ENCODE results near the gene CNFN.

The CNFN gene

DNA sequence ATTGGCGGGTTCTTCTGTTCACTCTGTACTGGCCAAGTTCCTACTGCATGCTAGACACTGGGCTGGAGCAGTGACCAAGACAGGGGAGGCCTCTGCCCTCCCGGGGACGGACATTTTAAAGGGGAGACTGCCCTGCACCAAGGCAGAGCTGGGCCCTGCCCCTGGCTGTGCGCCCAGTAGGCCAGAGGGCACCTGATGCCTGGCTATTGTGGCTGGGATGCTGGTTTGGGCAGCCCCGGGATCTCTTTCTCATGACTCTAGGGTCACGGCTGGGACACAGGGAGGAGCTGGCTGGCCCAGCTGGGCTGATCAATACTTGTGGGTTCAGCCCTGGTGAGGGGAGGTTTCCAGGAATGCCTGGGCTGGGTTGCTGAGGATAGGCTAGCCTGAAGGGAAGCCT lies 19.4 kb upstream of the CNFN start:
- peak; percentile 75 for DNase-seq (ENCODE audit: low spot score)

DNA sequence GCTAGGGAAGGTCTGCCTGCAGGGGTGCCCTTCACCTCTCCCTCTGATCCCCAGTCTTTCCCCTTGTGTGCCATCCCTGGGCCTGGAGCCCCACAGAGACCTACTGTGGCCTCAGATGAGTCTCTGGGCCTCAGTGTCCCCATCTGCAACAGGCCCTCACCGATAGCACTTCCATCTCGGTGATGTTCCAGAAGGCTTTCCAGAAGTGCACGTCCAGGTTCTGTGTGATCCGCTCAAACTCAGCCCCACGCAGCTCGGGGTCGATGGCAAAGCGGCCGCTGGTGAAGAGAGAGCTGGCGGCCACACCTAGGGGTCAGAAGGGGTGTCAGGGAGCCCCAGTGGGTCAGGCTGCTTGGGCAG lies 17.7 kb upstream of the CNFN start:
- DNase-seq (ENCODE audit: low spot score): no peak

GRCh38 chr19:42407085-42407815 lies 17.2 kb upstream of the CNFN start:
- no peak for DNase-seq (ENCODE audit: low spot score)

DNA sequence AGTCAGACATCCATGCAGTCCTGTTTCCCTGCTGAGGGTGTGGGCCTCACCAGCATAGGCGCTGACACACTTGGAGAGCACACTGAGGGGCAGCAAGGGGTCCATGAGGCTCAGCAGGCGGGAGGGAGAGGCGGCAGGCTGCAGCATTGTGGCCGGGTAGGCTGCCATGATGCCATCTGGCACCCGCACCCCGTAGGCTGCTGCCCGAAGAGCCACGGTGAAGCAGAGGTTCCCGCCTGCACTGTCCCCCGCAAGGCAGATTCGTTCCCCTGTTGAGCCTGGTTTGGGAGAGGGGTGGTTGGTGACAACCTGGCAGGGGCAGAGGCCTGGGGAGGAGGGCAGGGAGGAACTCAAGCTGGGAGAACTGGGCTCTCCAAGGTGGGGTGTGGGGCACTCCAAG lies 16.0 kb upstream of the CNFN start:
- DNase-seq (ENCODE audit: low spot score): no peak

GRCh38 chr19:42403586-42403985 lies 13.5 kb upstream of the CNFN start:
- DNase-seq (ENCODE audit: low spot score): no peak

DNA sequence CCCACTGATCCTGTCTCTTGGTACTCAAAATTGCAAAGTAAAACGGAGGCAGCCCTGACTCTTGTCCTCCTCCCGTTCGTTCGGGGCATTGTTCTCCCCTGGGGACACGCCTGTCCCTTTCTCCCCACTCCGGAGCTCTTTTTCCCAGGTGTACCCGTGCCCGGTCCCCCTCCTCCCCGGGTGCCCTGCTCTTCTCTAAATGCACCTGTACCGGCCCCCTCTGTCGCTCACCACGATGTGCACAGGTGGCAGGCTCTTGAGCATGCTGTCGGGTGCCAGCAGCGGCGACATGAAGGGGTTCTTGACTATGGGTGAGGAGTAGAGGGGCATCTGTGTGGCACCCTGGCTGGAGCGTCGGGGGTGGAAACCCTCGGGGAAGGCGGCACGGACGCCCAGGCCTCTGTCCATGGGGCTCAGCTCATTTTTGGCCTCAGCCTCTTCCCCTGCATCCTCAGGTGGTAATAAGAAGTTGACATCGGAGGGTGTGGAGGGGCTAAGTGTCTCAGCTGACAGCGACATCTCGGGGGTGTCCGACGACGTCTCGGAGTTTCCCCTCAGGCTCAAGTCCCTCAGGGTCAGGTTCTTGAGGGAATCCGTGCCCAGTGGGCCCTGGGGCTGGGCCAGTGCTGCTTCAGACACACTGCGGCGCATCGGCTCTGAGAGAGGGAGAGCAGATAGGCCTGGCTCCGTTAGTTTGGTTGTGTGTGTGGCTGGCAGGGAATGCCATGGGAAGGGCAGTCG lies 12.4 kb upstream of the CNFN start:
- no peak for DNase-seq (ENCODE audit: low spot score)

DNA sequence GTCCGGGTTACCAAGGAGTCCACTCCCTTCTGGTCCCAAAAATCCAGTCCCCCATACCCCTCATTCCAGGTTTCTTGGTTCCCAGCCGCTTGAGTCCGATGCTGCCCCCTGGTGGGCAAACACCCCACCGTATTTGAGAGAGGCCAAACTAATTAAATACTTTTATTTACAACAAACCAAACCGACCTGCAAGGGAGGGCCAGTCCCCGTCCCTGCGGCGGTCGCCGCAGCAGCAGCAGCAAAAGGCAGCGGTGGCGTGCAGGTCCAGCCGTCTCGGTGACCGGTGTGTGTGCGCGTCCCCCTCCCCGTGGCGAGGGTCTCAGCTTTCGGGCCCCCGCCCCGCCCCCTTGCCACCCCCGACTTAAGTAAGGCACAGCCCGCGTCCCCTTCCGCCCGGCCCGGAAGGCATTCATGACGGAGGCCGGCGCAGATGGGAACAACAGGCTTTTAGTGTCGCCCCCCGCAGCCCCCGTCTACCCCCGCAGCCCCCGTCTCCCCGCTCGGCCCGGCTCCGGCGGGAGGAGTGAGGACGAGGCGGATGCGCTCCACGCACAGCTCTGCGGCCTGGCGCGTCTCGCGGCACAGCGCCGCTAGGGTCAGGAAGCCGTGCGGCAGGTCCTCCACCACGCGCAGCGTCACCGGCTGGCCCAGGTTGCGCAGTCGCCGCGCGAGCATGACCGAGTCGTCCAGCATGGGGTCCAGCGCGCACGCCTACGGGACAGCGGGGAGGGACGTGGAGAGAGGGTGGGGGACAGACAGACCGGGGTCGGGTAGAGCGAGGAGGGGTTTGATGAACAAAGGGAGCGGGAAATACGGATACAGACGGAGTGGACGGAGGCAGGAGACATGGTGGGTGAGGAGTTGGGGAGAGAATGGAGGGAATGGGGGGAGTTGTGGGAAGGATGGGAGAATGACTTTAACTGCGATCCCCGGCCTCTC lies 11.5 kb upstream of the CNFN start:
- DNase-seq (ENCODE audit: low spot score): peak; percentile 90

DNA sequence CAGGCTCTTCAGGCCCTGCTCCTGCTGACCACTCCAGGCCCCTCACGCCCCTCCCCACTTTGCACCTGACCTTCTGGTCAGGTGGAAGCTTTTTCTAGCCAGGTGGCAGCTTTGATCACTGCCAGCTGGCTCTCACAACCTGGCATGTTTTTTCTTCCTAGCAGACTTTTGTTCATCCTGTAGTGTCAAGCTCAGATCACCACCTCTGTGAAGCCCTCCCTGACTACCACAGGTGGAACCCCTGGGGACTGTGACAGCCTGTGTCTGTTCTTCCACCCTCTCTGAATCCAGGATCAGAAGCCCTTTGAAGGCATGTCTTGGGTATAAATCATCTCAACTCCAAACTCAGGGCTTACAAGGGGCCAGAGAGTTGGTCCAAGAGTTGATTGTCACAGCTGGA lies 10.3 kb upstream of the CNFN start:
- no peak for DNase-seq (ENCODE audit: low spot score)

DNA sequence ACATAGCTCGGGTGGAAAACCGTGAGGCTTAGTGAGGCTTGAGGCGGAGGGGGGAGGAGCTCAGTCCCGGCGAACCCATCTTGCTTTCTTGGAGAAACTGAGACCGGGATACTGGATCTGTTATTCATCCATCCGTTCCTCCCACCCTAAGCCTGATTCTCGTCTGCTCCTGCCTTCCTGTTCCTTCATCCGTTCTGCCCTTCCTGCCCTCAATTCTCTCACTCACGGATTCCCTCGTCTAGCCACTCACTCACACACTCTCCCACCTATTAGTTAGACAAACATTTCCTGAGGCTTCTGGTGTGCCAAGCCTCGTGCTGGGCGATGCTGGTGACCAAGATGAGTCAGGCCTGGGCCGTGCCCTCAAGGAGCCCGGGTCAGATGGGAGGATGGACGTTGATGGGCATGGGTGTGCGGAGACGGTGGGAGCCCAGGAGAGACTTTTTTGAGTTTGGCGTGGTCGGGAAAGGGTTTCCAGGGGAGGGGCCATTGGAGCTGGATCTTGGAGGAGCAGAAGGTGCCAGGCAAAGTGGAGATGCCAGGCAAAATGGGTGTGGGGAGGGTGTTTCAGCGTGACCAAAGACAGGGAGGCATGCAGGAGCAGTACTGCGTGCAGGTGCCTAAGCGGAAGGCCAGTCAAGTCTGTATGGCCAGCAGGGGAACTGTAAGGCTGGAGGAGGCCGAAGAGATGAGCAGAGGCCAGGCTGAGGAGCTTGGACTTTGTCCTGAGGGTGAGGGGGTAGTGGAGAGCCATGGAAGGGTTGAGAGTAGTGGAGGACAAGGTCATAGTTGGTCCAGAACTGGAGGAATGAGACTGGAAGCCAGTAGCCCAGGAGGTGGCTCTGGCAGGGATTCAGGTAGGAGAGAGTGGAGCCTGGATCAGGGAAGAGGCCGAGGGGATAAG lies 7.4 kb upstream of the CNFN start:
- DNase-seq (ENCODE audit: low spot score): peak; percentile 48

DNA sequence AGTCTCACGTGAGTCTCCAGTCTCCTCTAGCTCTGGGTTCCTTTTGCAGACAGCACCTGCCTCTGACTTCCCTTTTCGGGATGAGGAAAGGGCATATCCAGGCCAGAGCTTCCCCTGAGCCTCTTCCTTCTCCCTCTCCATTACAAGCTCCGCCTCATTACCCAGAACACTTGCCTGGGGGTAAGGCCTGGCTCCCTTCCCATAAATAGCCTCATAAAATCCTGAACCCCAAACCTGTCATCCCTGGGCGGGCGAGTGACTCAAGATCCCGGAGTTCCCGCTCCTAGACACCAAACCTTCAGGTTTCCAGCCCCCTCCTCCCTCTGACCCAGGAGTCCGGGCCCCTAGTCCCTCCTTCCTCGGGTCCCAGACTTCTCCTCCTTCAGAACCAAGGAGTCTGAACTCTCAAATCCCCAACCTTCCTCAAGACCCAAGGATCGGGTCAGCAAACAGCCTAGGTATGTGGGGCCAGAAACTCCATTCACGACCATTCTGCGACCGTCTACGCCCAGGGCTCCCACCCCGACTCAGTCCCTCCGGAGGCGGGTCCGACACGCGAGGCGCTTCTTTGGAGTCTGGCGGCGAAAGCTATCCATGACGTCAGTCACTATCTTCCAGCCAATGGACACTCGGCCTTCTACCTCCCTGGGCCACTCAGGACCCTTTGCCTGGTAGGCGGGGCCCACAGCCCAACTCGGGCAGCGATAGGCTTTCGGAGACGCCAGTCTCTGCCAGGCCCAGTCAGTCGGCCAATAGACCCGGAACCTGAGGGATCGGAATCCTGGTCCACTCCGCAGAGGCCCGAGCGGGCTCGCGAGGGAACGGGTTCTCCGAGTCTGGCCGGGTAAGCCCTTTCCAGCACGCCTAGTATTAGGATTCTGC lies 6.5 kb upstream of the CNFN start:
- peak; percentile 100 for DNase-seq (ENCODE audit: low spot score)

DNA sequence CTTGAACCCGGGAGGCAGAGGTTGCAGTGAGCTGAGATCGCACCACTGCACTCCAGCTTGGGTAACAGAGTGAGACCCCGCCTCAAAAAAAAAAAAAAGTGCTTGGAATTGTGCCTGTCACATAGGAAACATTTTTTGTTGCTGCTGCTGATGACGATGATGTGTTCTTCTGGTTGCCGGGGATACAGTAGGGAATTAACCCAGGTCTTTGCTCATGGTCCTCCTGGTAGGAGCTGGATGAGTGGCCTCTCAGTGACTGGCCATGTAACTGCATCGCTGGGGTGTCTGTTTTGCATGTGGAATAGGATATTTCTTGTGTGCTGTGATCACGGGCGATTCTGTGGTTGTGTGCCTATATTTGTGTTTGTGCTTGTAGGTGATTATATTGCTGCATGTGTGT lies 4.7 kb upstream of the CNFN start:
- DNase-seq (ENCODE audit: low spot score): no peak

- no peak for DNase-seq (ENCODE audit: low spot score)
These were observed 2.1 kb upstream of the CNFN start for GRCh38 chr19:42392165-42392564.

- DNase-seq (ENCODE audit: low spot score): no peak
These were observed 1.1 kb downstream of the CNFN start for GRCh38 chr19:42388851-42389489.

GRCh38 chr19:42386974-42387707 lies 3.0 kb downstream of the CNFN start:
- DNase-seq (ENCODE audit: low spot score): peak; percentile 93

- DNase-seq (ENCODE audit: low spot score): no peak
These were observed 9.9 kb downstream of the CNFN start for GRCh38 chr19:42380155-42380554.

- DNase-seq (ENCODE audit: low spot score): no peak
These were observed 11.6 kb downstream of the CNFN start for GRCh38 chr19:42378225-42379215.

- no peak for DNase-seq (ENCODE audit: low spot score)
These were observed 13.9 kb downstream of the CNFN start for GRCh38 chr19:42376177-42376555.

Measured in HuH-7.5 (cell line).